MM.1S (cell line): Measurements from ENCODE around the gene NUB1.

Experiments used
- DNase-seq: peaks from one replicate; pipeline ENCODE4 v3.0.0-alpha.2; 2015
- H2AFZ ChIP-seq: fragments of 300-600 bp; sonication (generic); 2 replicates; pipeline ENCODE4 v1.6.0; 2016; ENCODE audit warnings: antibody characterized with exemption, low read length
- H3F3A ChIP-seq: fragments of 300-600 bp; sonication (generic); 2 replicates; pipeline ENCODE4 v1.6.1; 2016; ENCODE audit warnings: mild to moderate bottlenecking, antibody characterized with exemption, low read length, moderate library complexity, mixed read lengths; ENCODE audit not compliant: insufficient read depth
- H3K27ac ChIP-seq: fragments of 300-600 bp; sonication (generic); 2 replicates; pipeline ENCODE4 v1.5.1; 2016; ENCODE audit warnings: mild to moderate bottlenecking, low read length
- H3K27me3 ChIP-seq: fragments of 300-600 bp; sonication (generic); replicated peaks from 2 replicates; pipeline ENCODE4 v1.6.0; 2016; ENCODE audit warnings: low read length; ENCODE audit not compliant: insufficient read depth
- H3K36me3 ChIP-seq: fragments of 300-600 bp; sonication (generic); replicated peaks from 2 replicates; pipeline ENCODE4 v1.6.1; 2016; ENCODE audit warnings: mild to moderate bottlenecking, low read length, mixed read lengths; ENCODE audit not compliant: insufficient read depth
- H3K4me1 ChIP-seq: fragments of 300-600 bp; sonication (generic); 2 replicates; pipeline ENCODE4 v1.6.1; 2016; ENCODE audit warnings: low read length, mixed read lengths
- H3K4me2 ChIP-seq: fragments of 300-600 bp; sonication (generic); 2 replicates; pipeline ENCODE4 v1.6.0; 2016; ENCODE audit warnings: low read depth, low read length
- H3K4me3 ChIP-seq: fragments of 300-600 bp; sonication (generic); 2 replicates; pipeline ENCODE4 v1.5.1; 2016; ENCODE audit warnings: low read length, mixed read lengths
- H3K79me2 ChIP-seq: fragments of 300-600 bp; sonication (generic); 2 replicates; pipeline ENCODE4 v1.6.1; 2016; ENCODE audit warnings: mixed run types, low read length, mixed read lengths
- H3K9ac ChIP-seq: fragments of 300-600 bp; sonication (generic); 2 replicates; pipeline ENCODE4 v1.6.1; 2016; ENCODE audit warnings: low read length, mixed read lengths
- H3K9me2 ChIP-seq: fragments of 300-600 bp; sonication (generic); replicated peaks from 2 replicates; pipeline ENCODE4 v1.6.1; 2016; ENCODE audit warnings: mild to moderate bottlenecking, low read length, mixed read lengths; ENCODE audit not compliant: insufficient read depth
- H3K9me3 ChIP-seq: fragments of 300-600 bp; sonication (generic); replicated peaks from 2 replicates; pipeline ENCODE4 v1.6.1; 2016; ENCODE audit warnings: mild to moderate bottlenecking, low read length, mixed read lengths; ENCODE audit not compliant: insufficient read depth
- H4K20me1 ChIP-seq: fragments of 300-600 bp; sonication (generic); 2 replicates; pipeline ENCODE4 v1.6.1; 2016; ENCODE audit warnings: mild to moderate bottlenecking, low read length, moderate library complexity, mixed read lengths; ENCODE audit not compliant: insufficient read depth
- EZH2 ChIP-seq: fragments of 300-600 bp; sonication (generic); optimal IDR thresholded peaks from 2 replicates; pipeline ENCODE3; 2017; ENCODE audit warnings: low read depth, mild to moderate bottlenecking, antibody characterized with exemption, low read length, mixed read lengths
- EZH2phosphoT487 ChIP-seq: fragments of 300-600 bp; sonication (generic); IDR thresholded peaks from 2 replicates; pipeline ENCODE4 v1.6.1; 2018; ENCODE audit warnings: antibody characterized with exemption, low read length
- TF ChIP-seq, protein P1 (sequence below): fragments of 300-600 bp; sonication (generic); IDR thresholded peaks from 2 replicates; pipeline ENCODE4 v1.5.1; 2016; ENCODE audit warnings: antibody characterized with exemption, low read length, mixed read lengths

Gene NUB1

GRCh38 chr7:151314401-151314800 is 27.2 kb upstream of the NUB1 start:
- Histone ChIP-seq H3K9ac (no peak overlapping the region), H3K79me2 (no peaks in the 10 kb centered on the region), H3K9me2 (no peaks in the 10 kb centered on the region), H4K20me1 (no peaks in the 10 kb centered on the region), H2AFZ (no peak overlapping the region), H3K9me3 (no peaks in the 10 kb centered on the region), H3K36me3 (no peaks in the 10 kb centered on the region), H3K4me3 (no peak overlapping the region), H3K27me3 (peaks cover 16% of the 10 kb centered on the region), H3K27ac (no peak overlapping the region), H3K4me2 (no peak overlapping the region), H3K4me1 (no peaks in the 10 kb centered on the region), H3F3A (no peaks in the 10 kb centered on the region)
- no peak for DNase-seq
- TF ChIP-seq, protein P1, sequence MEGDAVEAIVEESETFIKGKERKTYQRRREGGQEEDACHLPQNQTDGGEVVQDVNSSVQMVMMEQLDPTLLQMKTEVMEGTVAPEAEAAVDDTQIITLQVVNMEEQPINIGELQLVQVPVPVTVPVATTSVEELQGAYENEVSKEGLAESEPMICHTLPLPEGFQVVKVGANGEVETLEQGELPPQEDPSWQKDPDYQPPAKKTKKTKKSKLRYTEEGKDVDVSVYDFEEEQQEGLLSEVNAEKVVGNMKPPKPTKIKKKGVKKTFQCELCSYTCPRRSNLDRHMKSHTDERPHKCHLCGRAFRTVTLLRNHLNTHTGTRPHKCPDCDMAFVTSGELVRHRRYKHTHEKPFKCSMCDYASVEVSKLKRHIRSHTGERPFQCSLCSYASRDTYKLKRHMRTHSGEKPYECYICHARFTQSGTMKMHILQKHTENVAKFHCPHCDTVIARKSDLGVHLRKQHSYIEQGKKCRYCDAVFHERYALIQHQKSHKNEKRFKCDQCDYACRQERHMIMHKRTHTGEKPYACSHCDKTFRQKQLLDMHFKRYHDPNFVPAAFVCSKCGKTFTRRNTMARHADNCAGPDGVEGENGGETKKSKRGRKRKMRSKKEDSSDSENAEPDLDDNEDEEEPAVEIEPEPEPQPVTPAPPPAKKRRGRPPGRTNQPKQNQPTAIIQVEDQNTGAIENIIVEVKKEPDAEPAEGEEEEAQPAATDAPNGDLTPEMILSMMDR: no peak
- TF ChIP-seq EZH2: no peak
- TF ChIP-seq EZH2phosphoT487: no peak

GRCh38 chr7:151315038-151315655 is 26.5 kb upstream of the NUB1 start:
- DNase-seq: peak; percentile 76
- no peaks in the 10 kb centered on the region for H3K79me2 ChIP-seq
- no peak overlapping the region for H3K9ac ChIP-seq
- H3K9me3 ChIP-seq: 0 out of 2 replicates have a peak, but pooled peaks cover 3% of the 10 kb centered on the region
- H3K4me2 ChIP-seq: no peak overlapping the region
- H2AFZ ChIP-seq: no peak overlapping the region
- no peak overlapping the region for H3K27ac ChIP-seq
- no peaks in the 10 kb centered on the region for H4K20me1 ChIP-seq
- H3F3A ChIP-seq: no peaks in the 10 kb centered on the region
- no peaks in the 10 kb centered on the region for H3K36me3 ChIP-seq
- H3K4me1 ChIP-seq: no peaks in the 10 kb centered on the region
- H3K9me2 ChIP-seq: no peaks in the 10 kb centered on the region
- peaks cover 20% of the 10 kb centered on the region; the same call in 1 of the 2 replicates for H3K27me3 ChIP-seq
- TF ChIP-seq, protein P1: peak; percentile 84
- no peak for TF ChIP-seq EZH2phosphoT487
- no peak overlapping the region for H3K4me3 ChIP-seq

DNA sequence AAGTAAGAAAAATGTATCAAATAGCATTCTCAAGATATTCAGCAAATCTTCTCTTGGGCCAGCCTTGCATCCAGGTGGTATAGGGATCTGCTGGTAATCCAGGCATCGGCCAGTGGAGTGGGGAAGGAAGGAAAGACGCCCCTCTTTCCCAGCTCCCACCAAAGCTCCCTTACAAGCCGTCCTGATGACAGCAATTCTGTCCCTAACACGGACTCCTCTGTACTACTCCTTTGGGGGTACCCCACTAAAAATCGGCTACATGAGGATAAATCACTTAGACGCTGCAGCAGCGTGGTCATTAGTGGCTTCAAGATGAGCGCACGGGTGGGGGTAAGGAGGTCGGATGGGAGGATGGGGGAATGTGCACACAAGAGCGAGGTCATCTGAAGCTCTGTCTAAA is 24.7 kb upstream of the NUB1 start:
- 0 out of 2 replicates have a peak, but pooled peaks cover 3% of the 10 kb centered on the region for H3K9me3 ChIP-seq
- no peaks in the 10 kb centered on the region for H3K4me1 ChIP-seq
- H3K9ac ChIP-seq: no peak overlapping the region
- no peak overlapping the region for H3K4me3 ChIP-seq
- H3K27me3 ChIP-seq: peaks cover 21% of the 10 kb centered on the region; the same call in 1 of the 2 replicates
- H3K79me2 ChIP-seq: no peaks in the 10 kb centered on the region
- H2AFZ ChIP-seq: no peak overlapping the region
- no peak overlapping the region for H3K4me2 ChIP-seq
- no peaks in the 10 kb centered on the region for H3K36me3 ChIP-seq
- TF ChIP-seq EZH2phosphoT487: no peak
- TF ChIP-seq, protein P1: no peak
- TF ChIP-seq EZH2: no peak
- no peaks in the 10 kb centered on the region for H3K9me2 ChIP-seq
- DNase-seq: no peak
- no peaks in the 10 kb centered on the region for H4K20me1 ChIP-seq
- H3K27ac ChIP-seq: no peak overlapping the region
- no peaks in the 10 kb centered on the region for H3F3A ChIP-seq
